Endothelial cell of umbilical vein (primary cell): ENCODE measurements around the gene TOP2B. TPM values are rescaled to one million over a fixed set of nuclear protein-coding genes. Genes with fewer than 3 reads are reported as not detected.

Experiments
- BruUV-seq: library from RNA; stranded (reverse); fragments of 400-500 nt; replicated peaks from 2 replicates; lab custom pipeline; 2021; lab: Mats Ljungman, UMichigan
- CTCF ChIA-PET: fragments of 300-600, 350-600 bp; sonication (Branson Sonifier 250); formaldehyde crosslinking; loops from one replicate; lab custom pipeline; 2021; ENCODE audit warnings: antibody characterized with exemption, inconsistent platforms; lab: Charles Lee
- POLR2A ChIA-PET: fragments of 300-600, 350-600 bp; sonication (Branson Sonifier 250); formaldehyde crosslinking; loops from one replicate; lab custom pipeline; 2021; ENCODE audit warnings: antibody characterized with exemption, inconsistent platforms; lab: Charles Lee
- DNase-seq: peaks from one replicate; pipeline ENCODE4 v3.0.0-alpha.2; 2011; ENCODE audit warnings: low read depth, low spot score
- FAIRE-seq: peaks from 2 replicates; lab custom pipeline; 2011; peaks lifted over from hg19 to GRCh38; lab: Jason Lieb, UNC
- H2AFZ ChIP-seq: 2 replicates; pipeline ENCODE4 v1.6.0; 2012; ENCODE audit warnings: low read depth, low read length, control low read depth, inconsistent platforms
- H3K27ac ChIP-seq: 2 replicates; pipeline ENCODE4 v1.5.1; 2011; ENCODE audit warnings: low read depth, mild to moderate bottlenecking, control low read depth, low read length, moderate library complexity; ENCODE audit not compliant: insufficient read depth
- H3K27me3 ChIP-seq, 2 experiments: 2 replicates each; pipeline versions ENCODE4 v1.6.0 to v1.6.1; 2011; ENCODE audit warnings: low read length in 2 of 2, mixed read lengths in 1 of 2; ENCODE audit not compliant: control insufficient read depth in 2 of 2, insufficient read depth in 2 of 2
- H3K36me3 ChIP-seq, 2 experiments: 2 replicates in 1 of 2; 3 replicates in 1 of 2; pipeline ENCODE4 v1.5.1; 2011; ENCODE audit warnings: low read length in 2 of 2, mild to moderate bottlenecking in 1 of 2, moderate library complexity in 1 of 2; ENCODE audit not compliant: control insufficient read depth in 2 of 2, insufficient read depth in 2 of 2; ENCODE audit errors: extremely low read depth in 1 of 2
- H3K4me1 ChIP-seq: 3 replicates; pipeline ENCODE4 v1.5.1; 2011; ENCODE audit warnings: mild to moderate bottlenecking, low read length; ENCODE audit not compliant: control insufficient read depth, insufficient read depth; ENCODE audit errors: extremely low read depth
- H3K4me2 ChIP-seq: 2 replicates; pipeline ENCODE4 v1.6.1; 2011; ENCODE audit warnings: low read length, control low read depth, mixed read lengths; ENCODE audit not compliant: insufficient read depth
- H3K4me3 ChIP-seq, 3 experiments: fragments of 200-600 bp in 1 of 3; sonication (generic), shearing (Covaris generic) in 1 of 3; replicated peaks in 1 of 3; 2 replicates each; pipeline ENCODE4 v1.5.1; 2011 to 2016; ENCODE audit warnings: control low read depth in 3 of 3, low read length in 3 of 3, mild to moderate bottlenecking in 2 of 3, inconsistent platforms in 1 of 3, low read depth in 1 of 3, moderate library complexity in 1 of 3; ENCODE audit not compliant: insufficient read depth in 1 of 3
- H3K79me2 ChIP-seq: 2 replicates; pipeline ENCODE4 v1.6.0; 2012; ENCODE audit warnings: low read length, inconsistent platforms; ENCODE audit not compliant: control insufficient read depth, insufficient read depth
- H3K9ac ChIP-seq: replicated peaks from 2 replicates; pipeline ENCODE3; 2011; ENCODE audit warnings: low read length, control low read depth; ENCODE audit not compliant: insufficient read depth; ENCODE audit errors: extremely low read depth
- H3K9me1 ChIP-seq: replicated peaks from 3 replicates; pipeline ENCODE4 v1.6.0; 2011; ENCODE audit warnings: mild to moderate bottlenecking, low read length; ENCODE audit not compliant: control insufficient read depth, insufficient read depth; ENCODE audit errors: extremely low read depth
- H3K9me3 ChIP-seq: replicated peaks from 2 replicates; pipeline ENCODE4 v1.5.1; 2012; ENCODE audit warnings: low read length, inconsistent platforms; ENCODE audit not compliant: control insufficient read depth, insufficient read depth
- H4K20me1 ChIP-seq: replicated peaks from 2 replicates; pipeline ENCODE3; 2011; ENCODE audit warnings: mild to moderate bottlenecking, low read length; ENCODE audit not compliant: control insufficient read depth, insufficient read depth; ENCODE audit errors: extremely low read depth
- EZH2 ChIP-seq: IDR thresholded peaks from 2 replicates; pipeline ENCODE4 v1.6.1; 2012; ENCODE audit warnings: borderline replicate concordance, low read depth, mild to moderate bottlenecking, moderate library complexity, low read length, inconsistent platforms; ENCODE audit not compliant: severe bottlenecking
- FOS ChIP-seq: IDR thresholded peaks from 2 replicates; pipeline ENCODE4 v1.6.1; 2011; ENCODE audit warnings: mild to moderate bottlenecking, low read length, moderate library complexity, borderline replicate concordance; ENCODE audit not compliant: insufficient read depth
- GATA2 ChIP-seq: IDR thresholded peaks from 2 replicates; pipeline ENCODE4 v1.7.0; 2011; ENCODE audit warnings: low read depth, mild to moderate bottlenecking, moderate library complexity, mixed read lengths, low read length; ENCODE audit not compliant: insufficient read length, insufficient read depth
- JUN ChIP-seq: IDR thresholded peaks from 2 replicates; pipeline ENCODE4 v1.6.1; 2011; ENCODE audit warnings: borderline replicate concordance, low read depth; ENCODE audit not compliant: insufficient read length, insufficient read depth
- MYC ChIP-seq: IDR thresholded peaks from one replicate; pipeline ENCODE4 v1.6.1; 2011; ENCODE audit warnings: mild to moderate bottlenecking, low read depth, low read length
- POLR2A ChIP-seq: IDR thresholded peaks from 2 replicates; pipeline ENCODE4 v1.6.1; 2012; ENCODE audit warnings: low read depth, mild to moderate bottlenecking, control low read depth, low read length
- POLR2AphosphoS5 ChIP-seq: IDR thresholded peaks from 2 replicates; pipeline ENCODE4 v1.6.1; 2012; ENCODE audit warnings: low read depth, mild to moderate bottlenecking, control low read depth, low read length, moderate library complexity; ENCODE audit not compliant: insufficient read depth
- dilution Hi-C: fragments of 300-500 bp; cut with MboI; formaldehyde crosslinking; loops from one replicate; pipeline ENCODE4 v1.15.0; 2019; ENCODE audit warnings: low sequenced_read_pairs; ENCODE audit not compliant: extremely low pct_ligation_motif_present
- intact Hi-C: fragments of 100-400 bp; cut with micrococcal nuclease; formaldehyde crosslinking; loops from one replicate; pipeline ENCODE4 v1.10.0; 2022
- polyA plus RNA-seq, 4 experiments: library from polyadenylated mRNA; depleted of rRNA in 3 of 4; stranded (reverse) in 3 of 4; unstranded in 1 of 4; fragments of >200 nt; gene quantifications; 2 replicates each; pipeline versions ENCODE4 v1.2.1 to v1.2.3, GENCODE V29; 2011 to 2012; ENCODE audit warnings: missing spikeins in 1 of 4
- total RNA-seq: library from RNA; stranded (reverse); gene quantifications from 2 replicates; pipeline ENCODE4 v1.2.3, GENCODE V29; 2021
- TF ChIP-seq, protein P1 (sequence below): IDR thresholded peaks from 2 replicates; pipeline ENCODE4 v1.6.1; 2011; ENCODE audit not compliant: insufficient read depth, insufficient read length
- TF ChIP-seq, protein P2 (sequence below), 2 donors: IDR thresholded peaks; 1 replicate in 1 of 2; 2 replicates in 1 of 2; pipeline ENCODE4 v1.5.1; 2011; ENCODE audit warnings: low read length in 2 of 2, mild to moderate bottlenecking in 2 of 2, moderate library complexity in 2 of 2, control low read depth in 1 of 2, inconsistent platforms in 1 of 2, low read depth in 1 of 2; ENCODE audit not compliant: insufficient read depth in 1 of 2; ENCODE audit errors: extremely low read depth in 1 of 2

The TOP2B gene
- total and polyA plus RNA-seq, 2 donors (not counting 3 experiments of a cell fraction or from before 2014, with no cell fraction given) = 20.4 to 98.9 TPM

DNA sequence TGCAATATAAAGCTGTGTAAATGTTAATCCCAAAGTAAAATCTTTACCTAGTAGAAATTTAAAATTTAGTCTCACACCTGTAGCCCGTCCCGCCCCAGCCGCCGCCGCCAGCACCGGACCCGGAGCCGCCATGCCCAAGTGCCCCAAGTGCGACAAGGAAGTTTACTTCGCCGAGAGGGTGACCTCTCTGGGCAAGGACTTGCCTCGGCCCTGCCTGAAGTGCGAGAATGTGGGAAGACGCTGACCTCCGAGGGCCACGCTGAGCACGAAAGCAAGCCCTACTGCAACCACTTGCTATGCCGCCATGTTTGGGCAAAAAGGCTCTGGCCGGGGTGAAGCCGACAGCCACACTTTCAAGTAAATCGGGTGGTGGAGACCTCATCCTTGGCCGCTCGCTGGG, 22.1 kb upstream of the TOP2B start:
- H3K79me2 ChIP-seq = no peaks in the 10 kb centered on the region
- peaks cover 21% of the 10 kb centered on the region for H3K4me1 ChIP-seq
- intact Hi-C loops (no loop called here), dilution Hi-C loops (no loop called here)
- H2AFZ ChIP-seq = no peak overlapping the region
- no peaks in the 10 kb centered on the region for H3K36me3 ChIP-seq
- ChIA-PET CTCF (no interaction called here), POLR2A (no interaction called here)
- no TSS peak for BruUV-seq
- H3K9me3 ChIP-seq = no peaks in the 10 kb centered on the region
- FAIRE-seq (no peak), DNase-seq (no peak)
- H3K27me3 ChIP-seq = no peaks in the 10 kb centered on the region
- no peak for TF ChIP-seq POLR2A
- TF ChIP-seq, protein P1, sequence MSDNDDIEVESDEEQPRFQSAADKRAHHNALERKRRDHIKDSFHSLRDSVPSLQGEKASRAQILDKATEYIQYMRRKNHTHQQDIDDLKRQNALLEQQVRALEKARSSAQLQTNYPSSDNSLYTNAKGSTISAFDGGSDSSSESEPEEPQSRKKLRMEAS = no peak
- no peak for TF ChIP-seq EZH2
- TF ChIP-seq, protein P2, sequence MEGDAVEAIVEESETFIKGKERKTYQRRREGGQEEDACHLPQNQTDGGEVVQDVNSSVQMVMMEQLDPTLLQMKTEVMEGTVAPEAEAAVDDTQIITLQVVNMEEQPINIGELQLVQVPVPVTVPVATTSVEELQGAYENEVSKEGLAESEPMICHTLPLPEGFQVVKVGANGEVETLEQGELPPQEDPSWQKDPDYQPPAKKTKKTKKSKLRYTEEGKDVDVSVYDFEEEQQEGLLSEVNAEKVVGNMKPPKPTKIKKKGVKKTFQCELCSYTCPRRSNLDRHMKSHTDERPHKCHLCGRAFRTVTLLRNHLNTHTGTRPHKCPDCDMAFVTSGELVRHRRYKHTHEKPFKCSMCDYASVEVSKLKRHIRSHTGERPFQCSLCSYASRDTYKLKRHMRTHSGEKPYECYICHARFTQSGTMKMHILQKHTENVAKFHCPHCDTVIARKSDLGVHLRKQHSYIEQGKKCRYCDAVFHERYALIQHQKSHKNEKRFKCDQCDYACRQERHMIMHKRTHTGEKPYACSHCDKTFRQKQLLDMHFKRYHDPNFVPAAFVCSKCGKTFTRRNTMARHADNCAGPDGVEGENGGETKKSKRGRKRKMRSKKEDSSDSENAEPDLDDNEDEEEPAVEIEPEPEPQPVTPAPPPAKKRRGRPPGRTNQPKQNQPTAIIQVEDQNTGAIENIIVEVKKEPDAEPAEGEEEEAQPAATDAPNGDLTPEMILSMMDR (IDR thresholded peaks at IDR 0.05; ENCODE audit: extremely low read depth in 1 of 2, insufficient read depth in 1 of 2, low read depth in 1 of 2, low read length in 2 of 2) = no peak
- TF ChIP-seq MYC = no peak
- TF ChIP-seq GATA2 = no peak
- no peak for TF ChIP-seq JUN
- TF ChIP-seq POLR2AphosphoS5 = no peak
- no peak for TF ChIP-seq FOS
- H4K20me1 ChIP-seq = no peaks in the 10 kb centered on the region
- no peak overlapping the region for H3K9ac ChIP-seq
- no peaks in the 10 kb centered on the region for H3K9me1 ChIP-seq
- no peak overlapping the region for H3K4me2 ChIP-seq
- no peak overlapping the region for H3K27ac ChIP-seq
- no peak overlapping the region for H3K4me3 ChIP-seq
